Islet precursor cell (in vitro differentiated cells): Measurements from ENCODE around the gene ZNF555.

Experiments
- DNase-seq: peaks from one replicate; pipeline ENCODE4 v3.0.0-alpha.2; 2018

Gene ZNF555

GRCh38 chr19:2827022-2827421 lies 14.3 kb upstream of the ZNF555 start:
- no peak for DNase-seq

GRCh38 chr19:2827840-2828489 lies 13.3 kb upstream of the ZNF555 start:
- DNase-seq = no peak

DNA sequence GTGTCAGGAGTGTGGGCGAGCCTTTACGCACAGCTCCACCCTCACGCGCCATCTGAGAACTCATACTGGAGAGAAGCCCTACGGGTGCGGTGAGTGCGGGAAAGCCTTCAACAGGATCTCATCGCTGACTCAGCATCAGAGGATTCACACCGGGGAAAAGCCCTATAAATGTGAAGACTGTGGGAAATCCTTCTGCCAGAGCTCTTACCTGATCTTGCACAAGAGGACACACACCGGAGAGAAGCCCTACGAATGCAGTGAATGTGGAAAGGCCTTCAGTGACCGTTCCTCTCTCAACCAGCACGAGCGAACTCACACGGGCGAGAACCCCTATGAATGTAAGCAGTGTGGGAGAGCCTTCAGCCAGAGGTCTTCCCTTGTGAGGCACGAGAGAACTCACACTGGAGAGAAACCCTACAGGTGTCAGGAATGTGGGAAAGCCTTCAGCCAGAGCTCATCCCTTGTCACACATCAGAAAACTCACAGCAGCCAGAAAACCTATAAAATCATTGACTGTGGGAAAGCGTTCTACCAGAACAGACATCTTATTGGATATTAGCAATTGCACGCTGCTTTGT lies 6.9 kb upstream of the ZNF555 start:
- no peak for DNase-seq

DNA sequence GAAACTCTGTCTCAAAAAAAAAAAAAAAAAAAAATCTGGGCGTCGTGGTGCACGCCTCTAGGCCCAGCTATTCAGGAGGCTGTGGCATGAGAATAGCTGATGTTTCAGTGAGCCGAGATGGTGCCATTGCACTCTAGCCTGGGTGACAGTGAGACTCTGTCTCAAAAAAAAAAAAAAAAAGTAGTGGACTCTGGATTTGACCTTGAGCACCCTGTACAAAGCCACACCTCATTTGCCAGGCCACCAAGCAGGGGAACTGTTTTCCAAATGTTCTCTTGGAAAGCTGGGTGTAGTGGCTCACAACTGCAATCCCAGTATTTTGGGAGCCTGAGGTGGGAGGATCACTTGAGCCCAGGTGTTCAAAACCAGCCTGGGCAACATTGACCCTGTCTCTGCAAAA lies 3.8 kb upstream of the ZNF555 start:
- DNase-seq = no peak

DNA sequence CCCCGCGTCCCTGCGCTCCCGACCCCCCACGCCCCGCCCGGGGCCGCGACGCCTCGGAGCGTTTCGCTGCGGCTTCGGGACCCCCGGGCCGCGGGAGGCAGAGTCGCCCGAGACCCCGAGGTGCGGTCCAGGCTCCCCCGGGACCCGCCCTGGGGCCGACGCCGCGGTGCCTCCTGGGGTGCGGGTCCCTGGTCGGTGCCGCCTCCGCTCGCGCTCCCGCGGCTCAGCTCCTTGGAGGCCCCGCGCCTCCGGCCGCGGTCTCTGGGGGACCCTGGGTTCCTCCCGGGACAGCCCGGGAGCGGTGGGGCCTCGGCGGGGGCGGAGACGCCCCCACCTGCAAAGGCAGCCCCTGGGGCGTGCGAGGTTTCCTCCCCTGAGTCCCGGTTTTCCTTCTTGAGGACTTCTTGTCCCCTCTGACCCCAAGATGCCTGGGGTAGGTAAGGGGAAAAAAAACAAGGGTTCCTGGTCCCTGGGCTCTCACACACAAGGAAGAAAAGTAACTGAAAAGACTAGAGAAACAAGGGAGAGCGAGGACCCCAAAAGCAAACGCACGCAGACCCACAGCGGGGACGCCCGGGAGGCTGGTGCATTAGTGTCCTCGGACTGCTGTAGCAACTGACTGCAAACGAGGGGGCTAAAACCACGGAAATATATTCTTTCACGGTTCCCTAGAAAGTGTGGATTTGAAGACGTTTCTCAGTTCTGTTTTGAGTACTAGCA lies 740 bp downstream of the ZNF555 start:
- DNase-seq = no peak

DNA sequence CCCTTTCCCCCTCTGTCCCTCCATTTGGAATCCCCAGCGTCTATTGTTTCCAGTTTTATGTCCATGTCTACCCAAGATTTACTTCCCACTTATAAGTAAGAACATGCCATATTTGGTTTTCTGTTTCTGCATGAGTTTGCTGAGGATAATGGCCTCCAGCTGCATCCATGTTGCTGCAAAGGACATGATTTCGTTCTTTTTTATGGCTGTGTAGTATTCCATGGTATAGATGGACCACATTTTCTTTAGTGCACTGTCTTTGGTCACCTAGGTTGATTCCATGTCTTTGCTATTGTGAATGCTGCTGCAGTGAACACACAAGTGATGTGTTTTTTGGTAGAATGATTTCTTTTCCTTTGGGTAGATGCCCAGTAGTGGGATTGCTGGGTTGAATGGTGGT lies 3.8 kb downstream of the ZNF555 start:
- DNase-seq = no peak

GRCh38 chr19:2846180-2846894 lies 5.1 kb downstream of the ZNF555 start:
- DNase-seq = no peak

- DNase-seq = no peak
Measured at GRCh38 chr19:2847507-2847906, 6.2 kb downstream of the ZNF555 start.

DNA sequence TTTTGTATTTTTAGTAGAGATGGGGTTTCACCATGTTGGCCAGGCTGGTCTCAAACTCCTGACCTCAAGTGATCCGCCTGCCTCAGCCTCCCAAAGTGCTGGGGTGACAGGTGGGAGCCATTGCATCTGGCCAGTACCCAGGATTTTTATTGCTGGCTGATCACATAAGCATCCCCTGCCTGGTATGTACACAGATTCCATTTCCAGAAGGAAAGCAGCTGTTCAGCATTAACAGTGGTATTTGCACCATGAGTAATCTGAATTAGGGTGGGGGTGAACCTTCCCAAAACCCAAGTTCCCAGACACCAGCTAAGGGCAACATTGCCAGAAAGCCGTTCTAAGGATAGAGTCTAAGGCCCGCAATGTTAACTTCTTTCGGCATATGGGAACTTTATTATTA lies 7.3 kb downstream of the ZNF555 start:
- DNase-seq = no peak

- no peak for DNase-seq
Measured at GRCh38 chr19:2850256-2850925, 9.1 kb downstream of the ZNF555 start.

GRCh38 chr19:2852598-2852997 lies 11.3 kb downstream of the ZNF555 start:
- no peak for DNase-seq

GRCh38 chr19:2853015-2853606 lies 11.8 kb downstream of the ZNF555 start:
- DNase-seq = no peak

DNA sequence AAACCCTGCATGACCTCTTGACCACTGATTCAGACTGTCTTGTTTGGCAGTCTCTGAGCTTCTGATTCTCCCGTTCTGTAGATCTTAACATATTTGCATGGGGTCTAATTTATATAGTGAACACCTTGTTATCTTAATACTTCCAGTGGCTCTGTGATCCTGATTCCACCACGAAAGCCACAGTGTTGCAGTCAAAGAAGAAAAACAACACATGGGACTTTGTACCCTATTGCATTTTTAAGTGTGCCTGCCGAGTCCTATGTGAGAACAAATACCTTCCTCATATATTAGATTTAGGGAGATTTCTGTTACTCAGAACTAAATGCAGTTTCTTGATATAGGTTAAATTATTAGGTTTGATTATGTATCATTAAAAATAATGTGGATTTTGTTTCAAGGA lies 13.6 kb downstream of the ZNF555 start:
- no peak for DNase-seq

DNA sequence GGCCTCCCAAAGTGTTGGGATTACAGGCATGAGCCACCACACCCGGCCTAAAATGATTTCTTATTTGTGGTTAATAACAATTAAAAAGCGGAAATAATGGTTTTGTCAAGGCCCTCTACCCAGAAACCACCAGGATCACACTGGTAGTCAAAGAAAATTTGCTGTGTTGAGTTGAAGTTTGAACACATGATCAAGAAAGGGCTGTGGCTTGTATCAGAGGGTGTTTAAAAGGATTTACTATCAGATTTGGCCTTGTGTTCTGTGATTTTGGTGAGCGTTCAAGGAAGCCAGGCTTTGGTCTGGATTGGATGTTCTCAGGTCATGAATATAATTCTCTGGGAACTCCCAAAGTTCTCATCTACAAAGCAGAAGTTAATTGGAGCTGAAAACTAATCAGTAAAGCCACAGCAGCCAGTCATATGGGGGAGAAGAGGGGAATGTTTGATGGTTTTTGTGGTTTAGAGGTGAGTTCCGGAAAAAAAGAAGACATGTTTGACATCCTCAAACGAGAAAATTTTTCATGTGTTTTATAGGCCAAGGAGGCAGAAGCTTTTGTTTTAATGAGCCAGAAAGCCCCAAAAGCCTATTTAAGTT lies 15.3 kb downstream of the ZNF555 start:
- DNase-seq = no peak

GRCh38 chr19:2858864-2859263 lies 17.6 kb downstream of the ZNF555 start:
- no peak for DNase-seq

GRCh38 chr19:2863816-2864215 lies 22.5 kb downstream of the ZNF555 start:
- DNase-seq = no peak

- DNase-seq = no peak
Measured at GRCh38 chr19:2865334-2866100, 24.2 kb downstream of the ZNF555 start.

DNA sequence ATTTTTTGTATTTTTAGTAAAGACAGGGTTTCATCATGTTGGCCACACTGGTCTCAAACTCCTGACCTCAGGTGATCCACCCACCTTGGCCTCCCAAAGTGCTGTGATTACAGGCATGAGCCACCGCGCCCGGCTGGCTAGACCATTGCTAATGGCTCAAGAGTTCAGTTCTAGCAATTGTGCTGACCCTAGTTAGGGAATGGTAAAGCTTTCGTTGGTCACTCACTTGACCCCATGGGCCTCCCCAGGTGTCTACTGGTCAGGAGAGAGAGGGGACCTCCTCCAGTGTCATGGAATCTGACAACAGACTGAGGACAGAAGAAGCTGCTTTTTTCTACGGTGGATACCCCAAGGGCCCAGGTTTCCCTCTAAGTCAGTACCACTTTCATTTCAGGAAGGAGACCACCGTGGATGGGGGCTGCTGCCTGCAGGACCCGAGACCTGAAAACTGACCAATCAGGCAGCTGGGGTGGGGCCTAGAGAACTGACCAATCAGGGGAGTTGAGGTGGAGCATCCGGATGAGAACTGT lies 25.3 kb downstream of the ZNF555 start:
- DNase-seq = no peak

DNA sequence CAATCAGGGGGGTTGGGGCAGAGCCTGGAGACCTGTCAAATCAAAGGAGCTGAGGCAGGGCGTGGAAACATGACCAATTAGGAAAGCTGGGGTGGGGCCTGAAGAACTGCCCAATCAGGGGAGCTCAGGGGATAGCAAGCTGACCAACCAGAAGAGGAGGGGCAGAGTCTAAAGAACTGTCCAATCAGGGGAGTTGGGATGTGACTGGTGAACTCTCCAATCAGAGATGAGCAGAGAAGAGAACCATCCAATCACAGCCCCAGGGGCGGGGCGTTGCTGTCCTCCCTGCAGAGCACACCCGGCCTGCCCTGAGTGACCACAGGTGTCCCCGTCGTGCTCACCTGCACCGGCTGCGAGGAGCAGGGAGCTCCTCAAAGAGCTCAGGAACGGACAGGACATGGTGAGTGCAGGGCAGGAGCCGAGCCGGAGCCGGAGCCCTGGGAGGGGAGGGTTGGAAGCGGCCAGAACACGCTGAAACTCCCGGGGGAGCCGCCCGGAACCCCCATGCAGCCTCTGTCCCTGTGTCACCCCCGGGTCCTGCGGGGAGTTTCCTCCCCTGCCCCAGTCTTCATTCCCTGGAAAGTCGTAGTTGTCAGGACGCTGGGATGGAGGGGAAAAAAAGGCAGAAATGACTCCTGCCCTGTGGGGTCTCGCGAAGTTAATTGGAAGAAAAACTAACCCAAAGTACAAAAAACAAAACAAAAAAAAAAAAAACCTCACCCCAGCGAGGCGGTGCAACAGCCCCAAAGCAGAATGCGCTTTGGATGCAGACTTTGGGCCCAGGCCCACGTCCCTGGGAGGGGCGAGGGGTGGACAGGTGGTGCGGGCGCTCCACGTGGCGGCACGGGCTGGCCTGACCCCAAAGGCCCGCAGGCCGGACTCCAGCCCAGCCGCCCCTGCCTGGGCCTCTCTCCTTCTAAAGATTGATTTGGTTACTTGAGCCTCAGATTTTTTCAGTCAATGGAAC lies 26.0 kb downstream of the ZNF555 start, which contains the start of gene ZNF556:
TSS of gene ZNF556 (plus strand) at position 311 of the 967 bp plus-strand sequence. CDS start at position 398, 87 bp downstream.
- no peak for DNase-seq

DNA sequence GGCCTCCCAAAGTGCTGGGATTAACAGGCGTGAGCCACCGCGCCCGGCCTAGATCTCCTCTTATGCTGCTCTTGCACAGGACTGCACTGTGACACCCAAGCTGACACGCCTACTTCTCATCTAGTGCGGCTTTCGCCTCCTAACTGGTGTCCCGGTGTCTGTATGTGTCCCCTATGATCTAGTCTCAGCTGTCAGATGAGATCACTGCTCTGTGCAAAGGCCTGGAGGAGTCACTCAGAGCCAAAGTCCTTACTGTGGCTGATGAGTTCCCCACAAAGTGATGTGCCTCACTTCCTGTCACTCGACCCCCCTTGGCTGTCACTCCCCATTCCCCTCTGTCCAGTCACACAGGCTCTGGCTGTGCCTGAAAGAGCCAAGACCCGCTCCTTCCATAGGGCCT lies 28.3 kb downstream of the ZNF555 start:
- no peak for DNase-seq
